Measurements from ENCODE around the gene RGMA.

Gene RGMA

DNA sequence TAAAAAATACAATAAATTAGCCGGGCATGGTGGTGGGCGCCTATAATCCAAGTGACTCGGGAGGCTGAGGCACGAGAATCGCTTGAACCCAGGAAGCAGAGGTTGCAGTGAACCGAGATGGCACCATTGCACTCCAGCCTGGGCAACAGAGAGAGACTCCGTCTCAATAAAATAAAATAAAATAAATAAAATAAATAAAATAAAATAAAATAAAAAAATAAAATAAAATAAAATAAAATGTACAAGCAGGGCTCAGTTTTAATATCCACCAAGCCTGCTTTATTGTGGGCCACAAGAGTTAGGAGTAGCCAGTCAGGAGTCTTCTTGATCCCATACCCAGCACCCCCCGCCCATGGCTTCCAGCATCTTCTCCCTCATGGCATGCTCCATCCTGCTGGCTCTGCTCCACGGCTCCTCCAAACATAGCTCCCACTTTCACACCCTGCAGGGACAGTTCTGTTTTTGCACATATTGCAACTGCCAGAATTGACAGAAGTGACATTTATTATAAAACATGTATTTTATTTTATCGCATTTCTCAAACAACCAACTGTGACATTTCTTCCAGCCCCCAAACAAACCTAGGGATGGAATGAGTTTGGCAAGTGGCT is 42.6 kb upstream of the RGMA start:
- TF ChIP-seq REST (IDR thresholded peaks at IDR 0.05; ENCODE audit: insufficient read depth in 1 of 2, low read depth in 2 of 2, low read length in 2 of 2) (no peak), POLR2AphosphoS5 (IDR thresholded peaks at IDR 0.05; ENCODE audit: low read depth, low read length) (no peak), SIN3A (IDR thresholded peaks at IDR 0.05; ENCODE audit: borderline replicate concordance, insufficient read depth, low read length) (no peak), FOXP2 (optimal IDR thresholded peaks at IDR 0.05; ENCODE audit: borderline replicate concordance, extremely low read depth, extremely low read length, insufficient read depth) (no peak), TAF1 (IDR thresholded peaks at IDR 0.05; ENCODE audit: borderline replicate concordance, insufficient read depth, low read length) (no peak)

- no peak for TF ChIP-seq POLR2AphosphoS5 (IDR thresholded peaks at IDR 0.05; ENCODE audit: low read depth, low read length)
- TF ChIP-seq SIN3A (IDR thresholded peaks at IDR 0.05; ENCODE audit: borderline replicate concordance, insufficient read depth, low read length) = no peak
- no peak for TF ChIP-seq REST (IDR thresholded peaks at IDR 0.05; ENCODE audit: insufficient read depth in 1 of 2, low read depth in 2 of 2, low read length in 2 of 2)
- TF ChIP-seq FOXP2 (optimal IDR thresholded peaks at IDR 0.05; ENCODE audit: borderline replicate concordance, extremely low read depth, extremely low read length, insufficient read depth) = no peak
- no peak for TF ChIP-seq TAF1 (IDR thresholded peaks at IDR 0.05; ENCODE audit: borderline replicate concordance, insufficient read depth, low read length)
Observed at GRCh38 chr15:93129702-93130488, 40.9 kb upstream of the RGMA start.

DNA sequence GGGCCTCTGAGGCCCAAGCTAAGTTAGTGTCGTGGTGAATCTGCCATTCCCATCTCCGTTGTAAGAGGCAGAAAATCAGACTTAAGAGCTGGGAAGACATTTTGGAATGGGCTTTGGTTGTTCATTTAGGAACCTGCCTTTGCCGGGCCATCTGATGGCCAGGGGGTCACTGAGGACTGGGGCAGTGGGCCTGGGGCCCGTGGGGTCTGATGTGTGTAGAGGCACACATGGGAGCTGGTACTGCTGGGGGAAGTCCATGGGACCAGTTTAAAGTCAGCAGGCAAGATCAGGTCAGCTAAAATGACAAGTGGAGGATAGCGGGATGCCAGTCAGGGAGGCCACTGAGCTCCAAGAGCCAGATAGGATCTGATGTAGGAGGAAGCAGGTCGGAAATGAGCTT is 38.3 kb upstream of the RGMA start:
- TF ChIP-seq FOXP2 (optimal IDR thresholded peaks at IDR 0.05; ENCODE audit: borderline replicate concordance, extremely low read depth, extremely low read length, insufficient read depth) = no peak
- no peak for TF ChIP-seq SIN3A (IDR thresholded peaks at IDR 0.05; ENCODE audit: borderline replicate concordance, insufficient read depth, low read length)
- TF ChIP-seq TAF1 (IDR thresholded peaks at IDR 0.05; ENCODE audit: borderline replicate concordance, insufficient read depth, low read length) = no peak

DNA sequence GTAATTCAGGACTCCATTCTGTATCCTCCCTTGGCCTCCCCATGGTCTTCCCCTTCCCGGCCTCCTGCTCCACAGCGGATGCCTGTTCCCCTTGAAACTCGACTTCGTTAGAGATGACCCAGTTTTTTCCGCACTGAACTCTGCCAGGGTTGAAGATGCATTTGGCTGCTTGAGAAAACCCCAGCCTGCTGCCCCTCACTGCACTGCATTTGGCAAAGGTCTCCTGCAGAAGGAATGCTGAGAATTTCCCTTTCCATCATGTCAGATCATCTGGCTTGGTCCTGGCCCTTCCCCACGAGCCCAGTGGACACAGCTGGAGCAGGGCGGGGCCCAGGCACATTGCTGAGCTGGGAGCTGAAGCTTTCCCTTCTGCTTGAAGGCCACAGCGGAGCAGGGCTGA is 37.6 kb upstream of the RGMA start:
- TF ChIP-seq FOXP2 (optimal IDR thresholded peaks at IDR 0.05; ENCODE audit: borderline replicate concordance, extremely low read depth, extremely low read length, insufficient read depth) (no peak), POLR2AphosphoS5 (IDR thresholded peaks at IDR 0.05; ENCODE audit: low read depth, low read length) (no peak), REST (IDR thresholded peaks at IDR 0.05; ENCODE audit: insufficient read depth in 1 of 2, low read depth in 2 of 2, low read length in 2 of 2) (no peak), TAF1 (IDR thresholded peaks at IDR 0.05; ENCODE audit: borderline replicate concordance, insufficient read depth, low read length) (no peak), SIN3A (IDR thresholded peaks at IDR 0.05; ENCODE audit: borderline replicate concordance, insufficient read depth, low read length) (no peak)

DNA sequence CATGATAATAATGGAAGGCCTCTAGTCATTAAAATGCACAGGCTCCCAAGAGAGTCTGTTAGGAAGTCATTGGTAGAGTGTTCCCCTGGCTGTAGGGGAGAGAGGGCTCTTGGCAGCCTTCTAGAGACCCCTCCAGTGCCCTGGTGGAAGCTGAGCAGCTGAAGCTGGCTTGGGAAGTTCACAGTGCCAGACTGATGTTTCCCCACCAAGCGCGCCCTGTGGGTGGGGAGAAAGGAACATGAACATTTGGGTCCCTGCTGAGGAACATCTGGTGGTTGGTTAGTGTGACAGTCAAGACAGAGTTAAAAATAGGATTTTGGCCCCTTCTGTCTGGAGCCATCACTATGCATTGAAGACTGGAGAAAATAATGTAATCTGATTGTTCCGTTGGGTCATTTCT is 37.1 kb upstream of the RGMA start:
- TF ChIP-seq SIN3A (IDR thresholded peaks at IDR 0.05; ENCODE audit: borderline replicate concordance, insufficient read depth, low read length) = no peak
- TF ChIP-seq REST (IDR thresholded peaks at IDR 0.05; ENCODE audit: insufficient read depth in 1 of 2, low read depth in 2 of 2, low read length in 2 of 2) = no peak
- no peak for TF ChIP-seq TAF1 (IDR thresholded peaks at IDR 0.05; ENCODE audit: borderline replicate concordance, insufficient read depth, low read length)
- no peak for TF ChIP-seq FOXP2 (optimal IDR thresholded peaks at IDR 0.05; ENCODE audit: borderline replicate concordance, extremely low read depth, extremely low read length, insufficient read depth)
- no peak for TF ChIP-seq POLR2AphosphoS5 (IDR thresholded peaks at IDR 0.05; ENCODE audit: low read depth, low read length)

All from PFSK-1 (cell line).